Measurements from ENCODE around the gene KDM4B. TPM values are rescaled to one million over a fixed set of nuclear protein-coding genes. Genes with fewer than 3 reads are reported as not detected.

The KDM4B gene
- total and polyA plus RNA-seq, 2 of the 8 experiments (the other 6 are each of a cell fraction or from before 2014, with no cell fraction given): 12.0 to 31.9 TPM

GRCh38 chr19:5075597-5075996 lies 106.7 kb downstream of the KDM4B start:
- Histone ChIP-seq H4K5ac (ENCODE audit: insufficient read length, low read depth, low read length) (no peak overlapping the region), H2BK120ac (replicated peaks; ENCODE audit: low read depth, low read length) (no peak overlapping the region), H4K91ac (replicated peaks; ENCODE audit: insufficient read length, low read length) (no peak overlapping the region), H2BK15ac (ENCODE audit: low read length) (no peak overlapping the region), H3K27ac (ENCODE audit: low read depth, low read length) (no peak overlapping the region), H4K20me1 (replicated peaks in 1 of 2; ENCODE audit: control insufficient read depth in 1 of 2, insufficient read depth in 2 of 2, low read length in 2 of 2) (peaks cover 2 to 9% of the 10 kb centered on the region in 2 experiments), H3K36me3 (ENCODE audit: control insufficient read depth in 2 of 4, insufficient read depth in 4 of 4, low read length in 3 of 4) (peaks cover 2 to 9% (median 5%) of the 10 kb centered on the region in 4 experiments; a peak in 5 of 8 replicates), H2BK20ac (ENCODE audit: low read length) (no peak overlapping the region), H3K27me3 (replicated peaks in 1 of 4; ENCODE audit: control insufficient read depth in 3 of 4, extremely low read depth in 1 of 4, insufficient read depth in 3 of 4, low read length in 3 of 4) (no peaks in the 10 kb centered on the region), H2AK5ac (ENCODE audit: low read depth, low read length) (no peak overlapping the region), H3K56ac (replicated peaks; ENCODE audit: insufficient read length, low read depth, low read length) (no peak overlapping the region), H3K23ac (ENCODE audit: insufficient read length) (no peak overlapping the region), H2BK12ac (ENCODE audit: low read depth, low read length) (peak overlapping the region; percentile 17; the same call in 1 of the 2 replicates), H3K9me3 (ENCODE audit: insufficient read depth in 2 of 2, low read depth in 1 of 2, low read length in 1 of 2) (no peaks in the 10 kb centered on the region), H3K23me2 (ENCODE audit: low read depth, low read length) (no peaks in the 10 kb centered on the region), H3K18ac (ENCODE audit: extremely low read depth, low read length) (no peak overlapping the region; the same call in 1 of the 2 replicates), H2BK5ac (ENCODE audit: low read depth, low read length) (peak overlapping the region; percentile 24; the same call in 1 of the 2 replicates), H3K14ac (ENCODE audit: insufficient read length) (no peak overlapping the region), H3K9ac (replicated peaks in 1 of 4; ENCODE audit: extremely low read depth in 1 of 4, low read depth in 3 of 4, low read length in 3 of 4) (no peak overlapping the region), H4K8ac (ENCODE audit: extremely low read depth, insufficient read depth, low read length) (no peak overlapping the region), H3K4me2 (ENCODE audit: insufficient read depth in 1 of 2, low read depth in 2 of 2, low read length in 2 of 2) (no peak overlapping the region), H3K79me1 (ENCODE audit: low read depth, low read length) (no peaks in the 10 kb centered on the region), H2AFZ (ENCODE audit: low read length) (no peak overlapping the region), H3K4ac (replicated peaks; ENCODE audit: insufficient read length, low read depth, low read length) (no peak overlapping the region), H3K79me2 (ENCODE audit: control insufficient read depth in 1 of 2, insufficient read depth in 2 of 2, low read length in 2 of 2) (no peaks in the 10 kb centered on the region), H3K4me3 (ENCODE audit: extremely low read depth in 1 of 4, insufficient read depth in 2 of 4, low read depth in 3 of 4, low read length in 4 of 4) (no peak overlapping the region), H3K4me1 (replicated peaks in 1 of 4; ENCODE audit: control insufficient read depth in 3 of 4, insufficient read depth in 4 of 4, low read length in 3 of 4) (peaks cover 7 to 15% (median 12%) of the 10 kb centered on the region in 4 experiments; a peak in 5 of 7 replicates)
- ChIA-PET CTCF (ENCODE audit: partially characterized antibody) (interaction anchor here (1.0 to 7.2 kb wide), 4 partner anchors 10 to 151 kb away, joined by 3 to 62 read pairs (median 4); no protein-coding TSS in a partner anchor), POLR2A (ENCODE audit: partially characterized antibody) (interaction anchor here (0.7 kb wide), 1 partner anchor 9 kb away, joined by 5 read pairs; no protein-coding TSS in a partner anchor)
- 92% methylated on average over 13 of the region's 13 CpGs; no CpG with 5 or more reads in 1 of the 2 experiments for WGBS, 2 experiments (ENCODE audit: extremely low coverage in 1 of 2, insufficient coverage in 1 of 2, insufficient read length in 1 of 2, insufficient replicate concordance in 2 of 2, low coverage in 1 of 2, low lambda C conversion rate in 2 of 2, missing lambda C conversion rate in 1 of 2)
- FAIRE-seq: no peak
- no peak for DNase-seq (ENCODE audit: low read depth in 1 of 2, low spot score in 2 of 2)
- no peak for TF ChIP-seq HDAC2 (IDR thresholded peaks at IDR 0.05; ENCODE audit: borderline replicate concordance in 1 of 2, low read depth in 2 of 2, low read length in 2 of 2)
- no peak for TF ChIP-seq KDM4A (IDR thresholded peaks at IDR 0.05; ENCODE audit: low read depth, low read length, severe bottlenecking)
- no peak for TF ChIP-seq CBX8 (IDR thresholded peaks at IDR 0.05; ENCODE audit: borderline replicate concordance, low read depth, low read length)
- TF ChIP-seq ATF2 (IDR thresholded peaks at IDR 0.05; ENCODE audit: low read length): no peak
- TF ChIP-seq SUZ12 (IDR thresholded peaks at IDR 0.05; ENCODE audit: low read length): no peak
- TF ChIP-seq EGR1 (IDR thresholded peaks at IDR 0.05; ENCODE audit: borderline replicate concordance, low read depth, low read length): no peak
- TF ChIP-seq ZNF274 (IDR thresholded peaks at IDR 0.05; ENCODE audit: borderline replicate concordance, extremely low read depth, low read length): no peak
- TF ChIP-seq RNF2 (IDR thresholded peaks at IDR 0.05; ENCODE audit: borderline replicate concordance, low read depth, low read length, missing control alignments, poor library complexity, severe bottlenecking): no peak
- TF ChIP-seq YY1 (IDR thresholded peaks at IDR 0.05; ENCODE audit: low read depth, low read length): no peak
- TF ChIP-seq CREB1 (IDR thresholded peaks at IDR 0.05): no peak
